GM21576 (cell line): ENCODE data around the gene LRRC74B.

Experiments used
- ATAC-seq: cut with Tn5 transposase; IDR thresholded peaks from one replicate; pipeline ENCODE4 v1.9.1; 2021; ENCODE audit warnings: mild to moderate bottlenecking, moderate library complexity; ENCODE audit not compliant: unreplicated experiment

LRRC74B gene

GRCh38 chr22:21101877-21102638, 56.3 kb downstream of the LRRC74B start:
- no peak for ATAC-seq

GRCh38 chr22:21102659-21103267, 57.0 kb downstream of the LRRC74B start:
- peak; percentile 53 for ATAC-seq

- ATAC-seq = no peak
Measured at GRCh38 chr22:21103633-21104032, 57.9 kb downstream of the LRRC74B start.

GRCh38 chr22:21104126-21104691, 58.5 kb downstream of the LRRC74B start:
- no peak for ATAC-seq

GRCh38 chr22:21105294-21105693, 59.5 kb downstream of the LRRC74B start:
- ATAC-seq = no peak

GRCh38 chr22:21106000-21106399, 60.3 kb downstream of the LRRC74B start:
- no peak for ATAC-seq

GRCh38 chr22:21108379-21109115, 62.8 kb downstream of the LRRC74B start:
- no peak for ATAC-seq
